Neural crest cell (in vitro differentiated cells): ENCODE measurements around the gene HHLA2. TPM values are rescaled to one million over a fixed set of nuclear protein-coding genes. Genes with fewer than 3 reads are reported as not detected.
"Not testable (repeated sequence)": the region's sequence is repeated elsewhere in the genome, so short reads cannot be mapped to it uniquely, and the experiment has no call there.

Experiments used
- DNase-seq: peaks from one replicate; pipeline ENCODE4 v3.0.0; 2021; ENCODE audit warnings: low read depth, mixed read lengths, low spot score
- H3K27ac Mint-ChIP-seq: one replicate; pipeline ENCODE4 v1.8.0; 2021; ENCODE audit warnings: mild to moderate bottlenecking, mixed read lengths; ENCODE audit not compliant: unreplicated experiment
- H3K27me3 Mint-ChIP-seq: 2 replicates; pipeline ENCODE4 v1.8.0; 2021; ENCODE audit warnings: low read depth, mild to moderate bottlenecking, mixed read lengths
- H3K36me3 Mint-ChIP-seq: 2 replicates; pipeline ENCODE4 v1.8.0; 2021; ENCODE audit warnings: low read depth, mild to moderate bottlenecking, mixed read lengths
- H3K4me1 Mint-ChIP-seq: 2 replicates; pipeline ENCODE4 v1.8.0; 2021; ENCODE audit warnings: mixed read lengths
- H3K4me3 Mint-ChIP-seq: one replicate; pipeline ENCODE4 v1.8.0; 2021; ENCODE audit warnings: mild to moderate bottlenecking, mixed read lengths
- H3K9me3 Mint-ChIP-seq: 2 replicates; pipeline ENCODE4 v1.8.0; 2021; ENCODE audit warnings: mixed read lengths
- CTCF ChIP-seq: fragments of 200-600 bp; sonication (generic); conservative IDR thresholded peaks from 2 replicates; pipeline ENCODE4 v1.5.0; 2021; ENCODE audit warnings: antibody characterized with exemption, mild to moderate bottlenecking
- long read RNA-seq: library from polyadenylated mRNA; unstranded; transcript quantifications from one replicate; pipeline ENCODE4 v2.0.0, GENCODE V29; 2020
- total RNA-seq: library from RNA; stranded (reverse); gene quantifications from 2 replicates; pipeline ENCODE4 v1.2.1, GENCODE V29; 2021

Gene HHLA2
- total RNA-seq, result not detected in 2 replicates
- long read RNA-seq, result 0 reads

- Mint-ChIP-seq H3K27me3 (no peaks in the 10 kb centered on the region), H3K36me3 (peaks cover 3% of the 10 kb centered on the region), H3K27ac (no peak within 1 kb of the TSS), H3K9me3 (peaks cover 5% of the 10 kb centered on the region), H3K4me1 (no peaks in the 10 kb centered on the region), H3K4me3 (no peak within 1 kb of the TSS)
- TF ChIP-seq CTCF, result no peak
- DNase-seq, result no peak
These were observed at the start of gene HHLA2 for GRCh38 chr3:108296239-108296638. TSS of gene HHLA2 (plus strand) at chr3:108296548. CDS start at chr3:108351814, 55,266 bp downstream.

- no peaks in the 10 kb centered on the region for H3K36me3 Mint-ChIP-seq
These were observed 45.7 kb upstream of the HHLA2 start for GRCh38 chr3:108250626-108251025.

GRCh38 chr3:108251265-108251664, 45.1 kb upstream of the HHLA2 start:
- DNase-seq, result no peak
- H3K4me3 Mint-ChIP-seq, result no peak overlapping the region
- H3K36me3 Mint-ChIP-seq, result no peaks in the 10 kb centered on the region
- no peaks in the 10 kb centered on the region for H3K27me3 Mint-ChIP-seq
- TF ChIP-seq CTCF, result no peak
- H3K4me1 Mint-ChIP-seq, result no peaks in the 10 kb centered on the region
- peaks cover 9% of the 10 kb centered on the region for H3K9me3 Mint-ChIP-seq
- no peak overlapping the region for H3K27ac Mint-ChIP-seq

More at GRCh38 chr3:108250626-108251025, 45.7 kb upstream of the HHLA2 start:
- Mint-ChIP-seq H3K27me3 (no peaks in the 10 kb centered on the region), H3K4me3 (no peak overlapping the region), H3K4me1 (no peaks in the 10 kb centered on the region), H3K27ac (no peak overlapping the region), H3K9me3 (peaks cover 10% of the 10 kb centered on the region)
- no peak for DNase-seq
- TF ChIP-seq CTCF, result no peak

GRCh38 chr3:108251844-108252243, 44.5 kb upstream of the HHLA2 start:
- peaks cover 9% of the 10 kb centered on the region for H3K9me3 Mint-ChIP-seq
- H3K27me3 Mint-ChIP-seq, result no peaks in the 10 kb centered on the region
- no peak overlapping the region for H3K4me3 Mint-ChIP-seq
- TF ChIP-seq CTCF, result no peak
- H3K4me1 Mint-ChIP-seq, result no peaks in the 10 kb centered on the region
- no peak overlapping the region for H3K27ac Mint-ChIP-seq
- DNase-seq, result no peak
- H3K36me3 Mint-ChIP-seq, result no peaks in the 10 kb centered on the region

- no peaks in the 10 kb centered on the region for H3K4me1 Mint-ChIP-seq
- no peak for DNase-seq
- H3K27ac Mint-ChIP-seq, result no peak overlapping the region
- TF ChIP-seq CTCF, result no peak
- H3K27me3 Mint-ChIP-seq, result no peaks in the 10 kb centered on the region
- no peaks in the 10 kb centered on the region for H3K36me3 Mint-ChIP-seq
- no peak overlapping the region for H3K4me3 Mint-ChIP-seq
- H3K9me3 Mint-ChIP-seq, result peaks cover 11% of the 10 kb centered on the region
These were observed 41.2 kb upstream of the HHLA2 start for GRCh38 chr3:108255131-108255530.

- not testable (repeated sequence) for H3K9me3 Mint-ChIP-seq, H3K27me3 Mint-ChIP-seq, H3K4me3 Mint-ChIP-seq, H3K27ac Mint-ChIP-seq, H3K4me1 Mint-ChIP-seq, DNase-seq, H3K36me3 Mint-ChIP-seq
These were observed 31.6 kb upstream of the HHLA2 start for GRCh38 chr3:108264534-108265298.

GRCh38 chr3:108268235-108268634, 28.1 kb upstream of the HHLA2 start:
- not testable (repeated sequence) for H3K27ac Mint-ChIP-seq, H3K4me1 Mint-ChIP-seq

More at GRCh38 chr3:108268235-108268634, 28.1 kb upstream of the HHLA2 start:
- H3K27me3 Mint-ChIP-seq, DNase-seq, H3K4me3 Mint-ChIP-seq, H3K9me3 Mint-ChIP-seq, H3K36me3 Mint-ChIP-seq: not testable (repeated sequence)
